Sigmoid colon (tissue), 4 donors: ENCODE results near the gene CNKSR2.

Source experiments
- POLR2A ChIP-seq, 2 donors: fragments of 450-650 bp; IDR thresholded peaks; one replicate each; pipeline ENCODE4 v1.6.1; 2016; ENCODE audit warnings: antibody characterized with exemption in 2 of 2, mild to moderate bottlenecking in 2 of 2, moderate library complexity in 2 of 2
- POLR2AphosphoS5 ChIP-seq, 4 donors: sonication (generic); formaldehyde crosslinking; IDR thresholded peaks; one replicate each; pipeline ENCODE4 v1.6.1; 2017; ENCODE audit warnings: antibody characterized with exemption in 4 of 4
- TF ChIP-seq, protein P1 (sequence below), 4 experiments: fragments of 450-650 bp in 3 of 4; fragments of 200-600 bp in 1 of 4; IDR thresholded peaks; one replicate each; pipeline ENCODE4 v1.5.1; 2016 to 2019; ENCODE audit warnings: antibody characterized with exemption in 4 of 4, mild to moderate bottlenecking in 3 of 4, moderate library complexity in 2 of 4

DNA sequence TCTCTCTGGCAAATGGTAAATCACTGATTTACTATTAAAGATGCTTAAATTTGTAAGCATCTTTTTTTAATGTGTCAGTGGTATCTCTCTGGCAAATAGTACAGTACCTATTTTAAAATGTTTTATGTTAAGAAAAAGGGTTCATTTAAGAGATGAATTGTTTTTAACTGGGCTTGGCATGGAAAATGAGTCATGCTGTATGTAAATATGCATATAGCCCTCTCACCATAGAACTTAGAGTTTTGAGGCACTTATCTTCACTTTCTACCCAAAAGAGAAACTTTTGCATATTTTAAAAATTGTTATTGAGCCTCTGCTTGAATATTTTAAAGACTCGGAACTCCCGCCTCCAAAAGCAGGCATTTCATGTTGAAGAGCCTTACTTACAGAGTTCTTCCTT lies 246.0 kb downstream of the CNKSR2 start:
- TF ChIP-seq, protein P1, sequence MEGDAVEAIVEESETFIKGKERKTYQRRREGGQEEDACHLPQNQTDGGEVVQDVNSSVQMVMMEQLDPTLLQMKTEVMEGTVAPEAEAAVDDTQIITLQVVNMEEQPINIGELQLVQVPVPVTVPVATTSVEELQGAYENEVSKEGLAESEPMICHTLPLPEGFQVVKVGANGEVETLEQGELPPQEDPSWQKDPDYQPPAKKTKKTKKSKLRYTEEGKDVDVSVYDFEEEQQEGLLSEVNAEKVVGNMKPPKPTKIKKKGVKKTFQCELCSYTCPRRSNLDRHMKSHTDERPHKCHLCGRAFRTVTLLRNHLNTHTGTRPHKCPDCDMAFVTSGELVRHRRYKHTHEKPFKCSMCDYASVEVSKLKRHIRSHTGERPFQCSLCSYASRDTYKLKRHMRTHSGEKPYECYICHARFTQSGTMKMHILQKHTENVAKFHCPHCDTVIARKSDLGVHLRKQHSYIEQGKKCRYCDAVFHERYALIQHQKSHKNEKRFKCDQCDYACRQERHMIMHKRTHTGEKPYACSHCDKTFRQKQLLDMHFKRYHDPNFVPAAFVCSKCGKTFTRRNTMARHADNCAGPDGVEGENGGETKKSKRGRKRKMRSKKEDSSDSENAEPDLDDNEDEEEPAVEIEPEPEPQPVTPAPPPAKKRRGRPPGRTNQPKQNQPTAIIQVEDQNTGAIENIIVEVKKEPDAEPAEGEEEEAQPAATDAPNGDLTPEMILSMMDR (IDR thresholded peaks at IDR 0.05): no peak
- TF ChIP-seq POLR2A (IDR thresholded peaks at IDR 0.05) (no peak), POLR2AphosphoS5 (IDR thresholded peaks at IDR 0.05) (no peak)
